WTC11 (cell line): ENCODE measurements around the gene IL21R. TPM values are rescaled to one million over a fixed set of nuclear protein-coding genes. Genes with fewer than 3 reads are reported as not detected.

Source experiments
- ATAC-seq: fragments of 200-7000 bp; cut with Tn5 transposase; 2 replicates; pipeline ENCODE4 v1.10.0; 2021; ENCODE audit warnings: mild to moderate bottlenecking, moderate library complexity
- CTCF ChIA-PET: fragments of 300-600 bp; sonication (Branson Sonifier 250); formaldehyde crosslinking; loops from one replicate; lab custom pipeline; 2021; ENCODE audit warnings: antibody characterized with exemption; lab: Charles Lee
- POLR2A ChIA-PET: fragments of 350-600 bp; sonication (Branson Sonifier 250); formaldehyde crosslinking; loops from one replicate; lab custom pipeline; 2021; ENCODE audit warnings: antibody characterized with exemption; lab: Charles Lee
- DNase-seq: peaks from one replicate; pipeline ENCODE4 v3.0.0; 2021; ENCODE audit warnings: low spot score
- H3K27ac Mint-ChIP-seq: 2 replicates; pipeline ENCODE4 v1.8.0; 2021; ENCODE audit warnings: mixed read lengths
- H3K27me3 Mint-ChIP-seq: 2 replicates; pipeline ENCODE4 v1.8.0; 2021; ENCODE audit warnings: low read depth, mild to moderate bottlenecking, moderate library complexity, mixed read lengths
- H3K36me3 Mint-ChIP-seq: 2 replicates; pipeline ENCODE4 v1.8.0; 2021; ENCODE audit warnings: mixed read lengths
- H3K4me1 Mint-ChIP-seq: 2 replicates; pipeline ENCODE4 v1.8.0; 2022; ENCODE audit warnings: mixed read lengths
- H3K4me3 Mint-ChIP-seq: 2 replicates; pipeline ENCODE4 v1.8.0; 2021; ENCODE audit warnings: mild to moderate bottlenecking, moderate library complexity, mixed read lengths
- H3K9me3 Mint-ChIP-seq: 2 replicates; pipeline ENCODE4 v1.8.0; 2021; ENCODE audit warnings: mixed read lengths
- CDX4 ChIP-seq: fragments of 250-450 bp; sonication (Bioruptor Pico); IDR thresholded peaks from 2 replicates; pipeline ENCODE4 v1.9.0; 2021; ENCODE audit warnings: moderate library complexity, mild to moderate bottlenecking, inconsistent platforms, borderline replicate concordance
- CTCF ChIP-seq: fragments of 200-600 bp; IDR thresholded peaks from 2 replicates; pipeline ENCODE4 v1.8.0; 2022; ENCODE audit warnings: antibody characterized with exemption
- ELF4 ChIP-seq: sonication (generic); formaldehyde crosslinking; IDR thresholded peaks from 2 replicates; pipeline ENCODE4 v1.8.1; 2022; ENCODE audit warnings: low read depth, mild to moderate bottlenecking, moderate library complexity, missing genetic modification reagents
- ETV6 ChIP-seq: sonication (generic); formaldehyde crosslinking; IDR thresholded peaks from 2 replicates; pipeline ENCODE4 v1.8.1; 2022; ENCODE audit warnings: mild to moderate bottlenecking, missing genetic modification reagents
- FOXP4 ChIP-seq: sonication (generic); formaldehyde crosslinking; IDR thresholded peaks from 2 replicates; pipeline ENCODE4 v1.8.0; 2022; ENCODE audit warnings: mild to moderate bottlenecking, missing genetic modification reagents
- GRHL2 ChIP-seq: fragments of 250-450 bp; sonication (Bioruptor Pico); IDR thresholded peaks from 2 replicates; pipeline ENCODE4 v1.8.0; 2022; ENCODE audit warnings: mild to moderate bottlenecking, moderate library complexity; ENCODE audit not compliant: insufficient replicate concordance, severe bottlenecking
- GTF2I ChIP-seq: fragments of 250-450 bp; sonication (Bioruptor Pico); conservative IDR thresholded peaks from 2 replicates; pipeline ENCODE4 v1.4.0; 2021; ENCODE audit warnings: mild to moderate bottlenecking
- HMGXB4 ChIP-seq: sonication (generic); formaldehyde crosslinking; IDR thresholded peaks from 2 replicates; pipeline ENCODE4 v1.8.1; 2023; ENCODE audit warnings: mild to moderate bottlenecking, moderate library complexity, missing genetic modification reagents
- JAZF1 ChIP-seq: fragments of 250-450 bp; sonication (Bioruptor Pico); IDR thresholded peaks from 2 replicates; pipeline ENCODE4 v1.9.0; 2021; ENCODE audit warnings: moderate library complexity, mild to moderate bottlenecking, inconsistent platforms
- NFATC4 ChIP-seq: fragments of 250-450 bp; sonication (Bioruptor Pico); IDR thresholded peaks from 2 replicates; pipeline ENCODE4 v1.9.0; 2021; ENCODE audit warnings: mild to moderate bottlenecking
- NR2C2 ChIP-seq: sonication (generic); formaldehyde crosslinking; IDR thresholded peaks from 2 replicates; pipeline ENCODE4 v1.8.0; 2022; ENCODE audit warnings: mild to moderate bottlenecking, missing genetic modification reagents
- SMAD3 ChIP-seq: sonication (generic); formaldehyde crosslinking; IDR thresholded peaks from 2 replicates; pipeline ENCODE4 v1.8.0; 2022; ENCODE audit warnings: missing genetic modification reagents, mild to moderate bottlenecking, borderline replicate concordance
- SMAD4 ChIP-seq: sonication (generic); formaldehyde crosslinking; IDR thresholded peaks from 2 replicates; pipeline ENCODE4 v1.8.0; 2022; ENCODE audit warnings: mild to moderate bottlenecking, missing genetic modification reagents
- TEAD1 ChIP-seq: sonication (generic); formaldehyde crosslinking; IDR thresholded peaks from 2 replicates; pipeline ENCODE4 v1.8.0; 2022; ENCODE audit warnings: mild to moderate bottlenecking, missing genetic modification reagents
- TP53 ChIP-seq: sonication (generic); formaldehyde crosslinking; IDR thresholded peaks from 2 replicates; pipeline ENCODE4 v1.8.1; 2023; ENCODE audit warnings: mild to moderate bottlenecking, missing genetic modification reagents
- ZNF121 ChIP-seq: sonication (generic); formaldehyde crosslinking; IDR thresholded peaks from 2 replicates; pipeline ENCODE4 v1.8.0; 2023; ENCODE audit warnings: missing genetic modification reagents
- ZNF138 ChIP-seq: sonication (generic); formaldehyde crosslinking; conservative IDR thresholded peaks from 2 replicates; pipeline ENCODE4 v1.8.1; 2022; ENCODE audit warnings: mild to moderate bottlenecking, moderate library complexity, missing genetic modification reagents
- ZNF396 ChIP-seq: fragments of 250-450 bp; sonication (Bioruptor Pico); IDR thresholded peaks from 2 replicates; pipeline ENCODE4 v1.8.0; 2021; ENCODE audit warnings: mild to moderate bottlenecking, moderate library complexity, borderline replicate concordance
- ZNF425 ChIP-seq: fragments of 250-450 bp; sonication (Bioruptor Pico); conservative IDR thresholded peaks from 2 replicates; pipeline ENCODE4 v1.9.0; 2021; ENCODE audit warnings: mild to moderate bottlenecking
- total RNA-seq: library from RNA; stranded (reverse); gene quantifications from 3 replicates; pipeline ENCODE4 v1.2.3, GENCODE V29; 2021

Gene IL21R
- total RNA-seq, 1 experiment from 2014 or later = 0.70 TPM

- H3K27ac Mint-ChIP-seq = no peak overlapping the region
- DNase-seq = no peak
- ChIA-PET CTCF (interaction anchor here (0.6 kb wide), 1 partner anchor 272 kb away, joined by 3 read pairs; no protein-coding TSS in a partner anchor), POLR2A (no interaction called here)
- H3K4me3 Mint-ChIP-seq = no peak overlapping the region
- no peaks in the 10 kb centered on the region; the same call in none of the 2 replicates for H3K27me3 Mint-ChIP-seq
- H3K4me1 Mint-ChIP-seq = no peaks in the 10 kb centered on the region
- H3K36me3 Mint-ChIP-seq = no peaks in the 10 kb centered on the region
- no peak for ATAC-seq
- TF ChIP-seq NFATC4 (CRISPR knock-in tag) = no peak
- TF ChIP-seq ELF4 (CRISPR knock-in tag) = no peak
- no peak for TF ChIP-seq SMAD3
- TF ChIP-seq ZNF425 (CRISPR knock-in tag) = no peak
- no peak for TF ChIP-seq ZNF396 (CRISPR knock-in tag)
- no peak for TF ChIP-seq ZNF121 (CRISPR knock-in tag)
- no peak for TF ChIP-seq ZNF138 (CRISPR knock-in tag)
- TF ChIP-seq JAZF1 = no peak
- TF ChIP-seq ETV6 (CRISPR knock-in tag) = no peak
- H3K9me3 Mint-ChIP-seq = peaks cover 21% of the 10 kb centered on the region
Measured at GRCh38 chr16:27381974-27382855, 19.8 kb upstream of the IL21R start.

GRCh38 chr16:27383556-27384243, 18.3 kb upstream of the IL21R start:
- H3K9me3 Mint-ChIP-seq = peaks cover 21% of the 10 kb centered on the region
- POLR2A ChIA-PET = no interaction called here
- no peaks in the 10 kb centered on the region for H3K36me3 Mint-ChIP-seq
- DNase-seq (no peak), ATAC-seq (no peak)
- no peak overlapping the region for H3K27ac Mint-ChIP-seq
- no peak overlapping the region for H3K4me3 Mint-ChIP-seq
- peaks cover 6% of the 10 kb centered on the region for H3K27me3 Mint-ChIP-seq
- no peaks in the 10 kb centered on the region for H3K4me1 Mint-ChIP-seq
- CTCF ChIA-PET = interaction anchor here (1.0 kb wide), 1 partner anchor 204 kb away, joined by 3 read pairs; no protein-coding TSS in a partner anchor
- TF ChIP-seq CTCF (no peak), TP53 (CRISPR knock-in tag) (no peak), HMGXB4 (CRISPR knock-in tag) (no peak), NR2C2 (CRISPR knock-in tag) (no peak), GRHL2 (CRISPR knock-in tag) (no peak), GTF2I (CRISPR knock-in tag) (no peak), SMAD4 (no peak), TEAD1 (CRISPR knock-in tag) (no peak), JAZF1 (no peak), FOXP4 (no peak), CDX4 (CRISPR knock-in tag) (no peak)
